ENCODE data around the gene LACC1.

The LACC1 gene

GRCh38 chr13:43884222-43884621, 4.5 kb downstream of the LACC1 start:
- no peak for DNase-seq (ENCODE audit: low read depth)

- DNase-seq (ENCODE audit: low read depth): no peak
Observed at GRCh38 chr13:43894438-43894837, 14.7 kb downstream of the LACC1 start.

DNA sequence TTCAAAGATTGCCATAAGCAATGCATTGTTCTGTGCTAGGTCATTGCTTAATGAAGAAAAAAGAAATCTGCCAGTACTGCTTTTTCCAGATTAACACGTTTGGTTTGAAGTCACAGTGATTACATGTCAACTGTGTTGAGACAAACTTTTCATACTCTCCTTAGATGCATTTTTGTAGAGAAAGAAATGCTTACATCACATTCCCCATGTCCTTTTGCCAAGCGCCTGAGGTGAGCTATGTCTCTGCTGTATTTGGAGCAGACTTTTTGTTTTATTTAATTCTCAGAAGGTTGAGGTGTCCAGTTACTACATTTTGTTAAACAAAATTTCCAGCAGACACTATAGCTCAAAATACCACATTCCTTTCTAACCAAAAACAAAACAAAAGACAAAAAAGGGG, 16.2 kb downstream of the LACC1 start:
- no peak for DNase-seq (ENCODE audit: low read depth)

GRCh38 chr13:43905435-43906031, 25.8 kb downstream of the LACC1 start:
- no peak for DNase-seq (ENCODE audit: low read depth)

DNA sequence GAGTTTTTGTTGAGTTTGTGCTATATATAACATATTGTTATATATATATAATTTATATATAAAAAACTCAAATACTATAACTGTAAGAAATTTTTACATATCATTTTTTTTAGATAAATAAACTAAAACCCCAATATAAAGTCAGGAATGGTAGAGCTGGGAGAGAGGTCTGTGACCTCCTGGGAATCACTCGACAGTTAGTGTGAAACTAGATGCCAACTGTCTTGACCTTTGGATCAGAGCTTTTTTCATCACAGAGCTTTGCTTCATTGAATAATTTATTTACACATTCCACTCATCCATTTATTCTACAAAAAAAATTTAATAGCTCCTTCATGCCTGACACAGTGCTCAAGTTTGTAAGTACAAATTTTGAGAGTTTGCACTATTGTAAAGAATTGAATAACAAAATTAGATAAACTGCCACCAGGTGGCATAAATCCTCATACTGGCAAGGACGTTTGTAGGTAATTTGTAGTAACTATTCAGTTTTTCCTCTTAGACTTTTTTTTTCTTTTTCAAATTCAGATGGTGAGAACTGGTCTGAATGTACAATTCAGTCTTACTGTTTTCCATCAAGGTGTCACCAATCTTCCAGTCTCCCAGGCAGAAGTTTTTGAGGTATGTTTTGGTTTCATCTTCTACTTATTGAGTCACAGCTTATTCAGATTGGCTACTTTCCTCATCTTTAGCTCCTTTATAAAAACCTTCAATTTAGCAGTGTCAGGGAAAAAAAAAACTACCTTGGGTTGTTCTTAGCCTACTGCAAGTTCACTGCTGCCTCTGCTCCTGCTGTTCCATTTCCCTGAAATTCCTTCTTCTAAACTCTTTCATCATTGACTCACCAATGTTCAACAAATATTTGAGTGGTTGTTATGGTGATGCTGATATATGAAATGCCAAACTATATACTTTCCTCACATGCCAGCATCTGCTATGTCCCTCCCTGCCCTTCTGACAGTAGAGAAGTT, 28.7 kb downstream of the LACC1 start:
- DNase-seq (ENCODE audit: low read depth): no peak

GRCh38 chr13:43910856-43911255, 31.2 kb downstream of the LACC1 start:
- no peak for DNase-seq (ENCODE audit: low read depth)

- no peak for DNase-seq (ENCODE audit: low read depth)
Observed at GRCh38 chr13:43911278-43911677, 31.6 kb downstream of the LACC1 start.

GRCh38 chr13:43911871-43912270, 32.2 kb downstream of the LACC1 start:
- DNase-seq (ENCODE audit: low read depth): no peak

- DNase-seq (ENCODE audit: low read depth): no peak
Observed at GRCh38 chr13:43915451-43915850, 35.7 kb downstream of the LACC1 start.

DNA sequence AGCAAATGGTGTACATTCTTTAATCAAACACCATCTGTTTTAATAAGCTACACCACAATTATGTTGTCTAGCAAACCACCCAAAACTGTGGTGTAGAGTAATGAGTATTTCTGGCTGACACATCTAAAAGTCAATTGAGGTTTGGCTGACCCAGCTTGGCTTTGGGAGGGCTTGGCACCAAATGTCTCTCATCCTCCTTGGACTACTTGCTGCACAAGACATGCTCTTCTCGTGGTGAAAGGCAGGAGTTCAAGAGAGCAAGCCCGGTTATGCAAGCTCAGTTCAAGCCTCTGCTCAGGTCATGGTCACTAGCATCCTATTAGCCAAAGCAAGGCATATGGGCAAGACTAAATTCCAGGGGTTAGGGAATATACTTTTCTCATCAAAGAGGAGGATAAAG, 37.1 kb downstream of the LACC1 start:
- DNase-seq (ENCODE audit: low read depth): no peak

DNA sequence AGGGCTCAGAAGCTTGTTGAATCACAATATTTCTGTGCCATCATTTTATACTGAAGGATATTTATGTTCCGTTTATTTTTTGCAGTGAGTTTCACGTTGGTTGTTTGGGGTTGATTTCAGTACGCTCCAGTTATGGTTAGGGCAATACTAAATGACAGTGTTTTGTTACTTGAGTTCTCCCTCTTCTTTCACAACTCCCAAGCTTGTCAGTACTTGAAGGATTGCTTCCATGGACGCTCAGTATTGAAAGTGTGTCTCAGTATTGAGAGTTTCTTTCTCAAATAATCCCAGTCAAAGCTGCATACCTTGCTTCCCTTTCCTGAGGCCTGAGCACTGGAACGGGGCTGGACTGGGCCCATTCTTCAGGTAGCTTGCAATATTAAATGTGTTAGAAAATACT, 38.9 kb downstream of the LACC1 start:
- no peak for DNase-seq (ENCODE audit: low read depth)

GRCh38 chr13:43920965-43921674, 41.4 kb downstream of the LACC1 start:
- DNase-seq (ENCODE audit: low read depth): no peak

DNA sequence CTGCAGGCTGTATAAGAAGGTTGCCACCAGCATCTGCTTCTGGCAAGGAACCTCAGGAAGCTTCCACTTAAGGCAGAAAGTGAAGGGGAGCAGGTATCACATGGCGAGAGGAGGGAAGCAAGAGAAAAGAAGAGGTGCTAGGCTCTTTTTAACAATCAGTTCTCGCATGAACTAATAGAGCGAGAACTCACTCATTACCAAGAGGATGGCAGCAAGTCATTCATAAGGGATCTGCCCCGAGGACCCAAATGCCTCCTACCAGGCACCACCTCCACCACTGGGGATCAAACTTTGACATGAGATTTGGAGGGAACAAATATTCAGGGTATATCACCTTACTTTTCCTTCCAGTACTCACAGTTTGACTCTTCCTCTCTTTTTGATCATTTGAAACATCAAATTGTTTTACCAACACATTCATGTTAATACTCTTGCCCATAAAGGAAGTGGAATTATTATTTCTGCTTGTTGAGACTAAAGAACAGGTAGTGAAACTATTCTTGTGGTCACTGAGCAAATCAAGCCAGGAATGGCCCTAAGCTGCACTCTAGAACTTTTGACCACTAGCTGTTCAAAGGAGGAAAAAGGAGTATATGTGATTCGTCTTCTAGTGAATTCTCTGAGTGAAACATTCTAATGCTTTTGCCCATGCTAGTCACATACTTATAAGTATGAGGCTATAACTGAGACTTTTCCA, 45.0 kb downstream of the LACC1 start:
- DNase-seq (ENCODE audit: low read depth): no peak

- DNase-seq (ENCODE audit: low read depth): no peak
Observed at GRCh38 chr13:43929947-43930346, 50.2 kb downstream of the LACC1 start.

GRCh38 chr13:43933378-43933777, 53.7 kb downstream of the LACC1 start:
- no peak for DNase-seq (ENCODE audit: low read depth)

- DNase-seq (ENCODE audit: low read depth): no peak
Observed at GRCh38 chr13:43934273-43934672, 54.6 kb downstream of the LACC1 start.

GRCh38 chr13:43935878-43936277, 56.2 kb downstream of the LACC1 start:
- DNase-seq (ENCODE audit: low read depth): no peak

DNA sequence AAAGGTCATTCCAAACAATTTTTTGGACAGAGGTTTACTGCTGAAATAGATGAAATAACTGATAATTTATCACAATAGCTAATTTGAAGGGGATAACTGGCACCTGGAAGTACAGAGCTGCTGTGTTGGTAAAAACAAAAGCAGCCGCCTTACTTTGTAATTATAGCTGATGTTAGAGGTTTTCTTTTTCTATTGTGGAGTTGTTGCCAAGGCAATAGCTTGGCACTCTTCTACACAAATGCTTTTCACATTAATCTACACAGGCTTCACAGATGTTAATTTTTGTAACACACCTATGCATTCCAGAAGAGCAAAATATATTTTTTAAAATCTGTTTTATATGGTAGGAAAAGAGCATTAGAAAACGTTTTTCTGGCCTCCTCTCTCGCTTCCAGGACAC, 56.9 kb downstream of the LACC1 start:
- DNase-seq (ENCODE audit: low read depth): no peak

GRCh38 chr13:43937839-43938238, 58.1 kb downstream of the LACC1 start:
- DNase-seq (ENCODE audit: low read depth): no peak

DNA sequence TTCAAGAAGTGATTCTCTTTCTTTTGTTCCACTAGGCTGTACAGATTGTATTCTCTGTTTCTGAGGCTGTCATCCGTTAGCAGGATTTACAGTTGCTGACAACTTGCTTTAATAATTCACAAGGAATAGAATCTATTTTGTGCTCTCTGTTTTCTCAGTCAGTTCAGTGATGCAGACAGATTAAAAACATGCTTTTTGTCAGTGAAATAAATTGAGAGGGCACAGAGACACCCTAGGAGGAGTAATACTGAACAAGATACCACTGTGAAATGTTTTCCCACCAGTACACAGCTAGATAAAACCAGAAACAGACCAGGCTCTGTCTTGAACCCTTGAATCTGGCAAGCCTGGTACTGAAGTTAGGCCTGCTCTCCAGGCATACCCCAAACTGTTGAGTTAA, 58.7 kb downstream of the LACC1 start:
- DNase-seq (ENCODE audit: low read depth): no peak

- no peak for DNase-seq (ENCODE audit: low read depth)
Observed at GRCh38 chr13:43939086-43939485, 59.4 kb downstream of the LACC1 start.

GRCh38 chr13:43942286-43942685, 62.6 kb downstream of the LACC1 start:
- DNase-seq (ENCODE audit: low read depth): no peak
